Esophagus (tissue), 2 donors: Measurements from ENCODE around the gene LCT. TPM values are rescaled to one million over a fixed set of nuclear protein-coding genes. Genes with fewer than 3 reads are reported as not detected.
"Not testable (repeated sequence)": the region's sequence is repeated elsewhere in the genome, so short reads cannot be mapped to it uniquely, and the experiment has no call there.

Source experiments
- H3K27ac ChIP-seq, 2 donors: one replicate each; pipeline ENCODE4 v1.5.1; 2013; ENCODE audit warnings: low read depth in 2 of 2, mild to moderate bottlenecking in 2 of 2, inconsistent platforms in 1 of 2, low read length in 1 of 2, moderate library complexity in 1 of 2
- H3K27me3 ChIP-seq, 2 donors: one replicate each; pipeline ENCODE4 v1.6.1; 2013; ENCODE audit warnings: low read length in 2 of 2, control low read depth in 1 of 2, mild to moderate bottlenecking in 1 of 2; ENCODE audit not compliant: insufficient read depth in 2 of 2, control insufficient read depth in 1 of 2
- H3K36me3 ChIP-seq, 2 donors: one replicate each; pipeline ENCODE4 v1.6.1; 2013; ENCODE audit warnings: low read length in 1 of 2; ENCODE audit not compliant: control insufficient read depth in 2 of 2, insufficient read depth in 2 of 2
- H3K4me1 ChIP-seq, 2 donors: one replicate each; pipeline ENCODE4 v1.6.1; 2013; ENCODE audit warnings: low read length in 1 of 2; ENCODE audit not compliant: control insufficient read depth in 2 of 2, insufficient read depth in 2 of 2
- H3K4me3 ChIP-seq, 2 donors: one replicate each; pipeline ENCODE4 v1.5.1; 2013; ENCODE audit warnings: low read length in 2 of 2, mild to moderate bottlenecking in 2 of 2, low read depth in 1 of 2, moderate library complexity in 1 of 2
- H3K9me3 ChIP-seq, 2 donors: one replicate each; pipeline ENCODE4 v1.6.1; 2013; ENCODE audit warnings: mild to moderate bottlenecking in 2 of 2, low read depth in 1 of 2, low read length in 1 of 2, moderate library complexity in 1 of 2; ENCODE audit not compliant: control insufficient read depth in 2 of 2, insufficient read depth in 1 of 2
- WGBS, 2 donors: extraction: QIAGEN DNeasy Blood & Tissue Kit; methylation state at CpG; one replicate each; pipeline ENCODE4 v1.1.7; 2013; 5-methylcytosine and 5-hydroxymethylcytosine counted together
- polyA plus RNA-seq, 2 donors: library from polyadenylated mRNA; stranded (reverse); fragments of 200-250 nt; gene quantifications; one replicate each; pipeline ENCODE4 v1.2.3, GENCODE V29; 2013
- donor health status: healthy with polysubstance abuse.
- donor health status: Bipolar disorder and iron deficiency.

The LCT gene
- polyA plus RNA-seq, 2 donors: 0.01 TPM; not detected in 1

DNA sequence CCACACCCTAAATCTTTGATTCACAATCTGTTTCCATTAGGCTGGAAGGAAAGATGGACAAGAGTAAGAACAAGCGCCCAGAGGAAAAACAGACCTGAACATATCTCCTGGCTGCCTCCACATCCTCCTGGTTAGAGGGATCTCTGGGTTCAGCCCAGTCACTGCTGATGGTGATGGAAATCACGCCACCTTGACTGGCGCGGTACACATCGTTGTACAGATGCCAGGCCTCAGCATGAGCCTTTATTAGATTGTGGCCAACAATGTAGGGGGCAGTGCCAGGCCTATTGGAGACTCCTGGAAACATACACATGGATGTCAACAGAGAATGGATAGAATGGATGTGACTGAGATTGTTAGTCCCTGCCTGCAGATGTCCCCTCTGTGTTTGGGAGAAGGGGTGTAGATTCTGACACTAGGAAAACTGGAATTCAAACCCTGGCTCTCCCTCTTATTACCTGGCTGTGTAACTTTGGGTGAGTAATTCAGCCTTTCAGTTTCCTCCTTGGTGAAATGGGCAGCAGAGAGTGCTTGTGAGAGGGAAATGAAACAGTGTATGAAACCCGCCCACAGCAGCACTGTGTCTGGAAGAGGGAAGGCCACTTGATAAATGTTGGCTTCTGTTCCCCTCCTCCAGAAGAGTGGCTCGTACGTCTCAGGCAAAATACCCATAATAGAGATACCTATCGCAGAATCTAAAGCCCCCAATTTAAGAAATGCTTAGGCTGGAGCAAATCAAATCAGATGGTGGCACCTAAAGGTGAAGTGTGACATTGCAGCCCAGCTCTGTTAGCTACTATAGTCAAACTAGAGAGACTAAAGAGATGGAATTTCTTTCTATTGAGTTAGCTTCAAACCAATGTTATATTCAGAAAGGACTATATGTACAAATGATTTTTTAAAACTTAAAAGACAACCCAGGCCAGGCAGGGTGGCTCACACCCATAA is 36.2 kb downstream of the LCT start:
- H3K4me1 ChIP-seq: no peaks in the 10 kb centered on the region
- 86 to 89% methylated on average over 9 of the region's 9 CpGs for WGBS, 2 donors
- H3K4me3 ChIP-seq: no peak overlapping the region
- no peak overlapping the region for H3K27ac ChIP-seq
- H3K36me3 ChIP-seq: no peaks in the 10 kb centered on the region
- no peaks in the 10 kb centered on the region for H3K9me3 ChIP-seq
- H3K27me3 ChIP-seq: no peaks in the 10 kb centered on the region

DNA sequence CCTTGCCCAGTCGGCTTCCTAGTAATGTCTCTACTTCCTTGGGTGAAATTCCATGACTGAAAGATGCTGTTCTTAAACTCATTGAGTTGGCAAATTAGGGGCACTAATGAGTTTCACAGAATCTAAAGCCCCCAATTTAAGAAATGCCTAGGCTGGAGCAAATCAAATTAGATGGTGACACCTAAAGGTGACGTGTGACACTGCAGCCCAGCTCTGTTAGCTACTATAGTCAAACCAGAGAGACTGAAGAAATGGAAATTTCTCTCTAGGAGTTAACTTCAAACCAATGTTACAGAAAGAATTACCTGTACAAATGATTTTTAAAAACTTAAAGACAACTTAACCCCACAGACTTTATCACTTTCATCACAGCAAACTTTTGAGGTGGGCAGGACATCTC is 37.2 kb downstream of the LCT start:
- 37 to 52% methylated on average over 2 of the region's 2 CpGs for WGBS, 2 donors
- Histone ChIP-seq H3K27ac (no peak overlapping the region), H3K36me3 (no peaks in the 10 kb centered on the region), H3K4me1 (no peaks in the 10 kb centered on the region), H3K27me3 (no peaks in the 10 kb centered on the region), H3K9me3 (no peaks in the 10 kb centered on the region), H3K4me3 (no peak overlapping the region)

GRCh38 chr2:135798762-135799161 is 38.2 kb downstream of the LCT start:
- 54 to 60% methylated on average over 4 of the region's 4 CpGs for WGBS, 2 donors
- no peaks in the 10 kb centered on the region for H3K36me3 ChIP-seq

GRCh38 chr2:135798275-135798705 is 38.7 kb downstream of the LCT start:
- no peak overlapping the region for H3K4me3 ChIP-seq
- H3K4me1 ChIP-seq: no peaks in the 10 kb centered on the region
- H3K9me3 ChIP-seq: no peaks in the 10 kb centered on the region
- WGBS, 2 donors: 65 to 70% methylated on average over 5 of the region's 5 CpGs
- H3K36me3 ChIP-seq: no peaks in the 10 kb centered on the region
- H3K27ac ChIP-seq: no peak overlapping the region
- H3K27me3 ChIP-seq: no peaks in the 10 kb centered on the region

More at GRCh38 chr2:135798762-135799161, 38.2 kb downstream of the LCT start:
- Histone ChIP-seq H3K27ac (no peak overlapping the region), H3K4me3 (no peak overlapping the region), H3K27me3 (no peaks in the 10 kb centered on the region), H3K9me3 (no peaks in the 10 kb centered on the region), H3K4me1 (no peaks in the 10 kb centered on the region)

DNA sequence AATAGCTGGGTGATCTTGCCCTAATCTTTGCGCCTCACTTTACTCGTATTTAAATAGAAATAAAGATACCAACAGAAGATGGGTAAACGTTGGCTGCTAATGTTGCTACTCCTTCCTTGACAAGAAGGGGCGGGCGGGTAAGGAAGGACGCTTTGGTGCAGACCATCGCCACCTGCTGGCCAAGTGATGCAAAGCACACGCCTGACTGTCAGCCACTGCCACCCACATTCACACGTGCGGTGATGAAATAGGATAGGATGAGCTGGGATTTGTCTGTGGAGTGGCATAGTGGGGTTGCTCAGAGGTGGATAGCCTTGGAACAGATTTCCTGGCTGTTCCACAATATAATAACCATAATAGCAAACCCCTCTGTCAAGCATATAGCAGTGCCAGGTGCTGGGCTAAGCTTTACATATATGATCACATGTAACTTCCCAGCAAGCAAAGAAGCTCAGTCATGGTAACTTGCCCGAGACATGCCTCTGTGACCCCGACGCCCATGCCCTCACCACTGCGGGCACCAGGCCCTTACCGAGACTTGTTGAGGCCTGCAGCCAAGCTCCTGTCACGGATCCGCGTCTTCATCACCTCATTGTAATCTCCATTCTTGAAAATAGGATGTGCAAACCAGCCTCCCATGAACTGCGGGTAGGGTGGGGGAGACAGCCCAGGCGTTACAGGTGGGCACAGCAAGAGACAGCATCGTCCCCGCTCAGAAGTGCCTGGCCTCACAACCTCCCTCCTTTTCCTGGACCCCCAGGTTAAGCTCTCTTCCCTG is 39.3 kb downstream of the LCT start:
- Histone ChIP-seq H3K27me3 (no peaks in the 10 kb centered on the region), H3K4me3 (no peak overlapping the region), H3K4me1 (no peaks in the 10 kb centered on the region), H3K9me3 (no peaks in the 10 kb centered on the region), H3K36me3 (no peaks in the 10 kb centered on the region), H3K27ac (no peak overlapping the region)
- 33 to 40% methylated on average over 22 of the region's 22 CpGs for WGBS, 2 donors

DNA sequence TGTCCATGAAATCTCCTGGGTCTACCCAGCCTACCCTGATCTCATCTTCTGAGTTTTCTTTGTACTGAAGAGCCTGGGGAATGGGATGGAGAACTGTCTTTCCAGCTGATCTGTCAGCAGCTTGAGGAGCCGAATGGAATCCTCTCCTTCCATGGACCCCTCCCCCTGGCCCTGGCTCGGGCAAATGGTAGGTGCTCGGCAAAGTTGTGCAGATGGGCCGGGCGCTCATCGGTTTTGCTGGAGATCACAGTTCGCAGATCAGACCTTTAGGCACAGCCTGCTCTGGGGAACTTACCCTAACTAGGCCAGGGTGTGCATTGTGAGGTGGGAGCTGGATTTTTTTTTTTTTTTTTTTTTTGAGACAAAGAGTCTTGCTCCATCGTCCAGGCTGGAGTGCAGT is 40.4 kb downstream of the LCT start:
- Histone ChIP-seq H3K27me3 (no peaks in the 10 kb centered on the region), H3K9me3 (no peaks in the 10 kb centered on the region)

GRCh38 chr2:135795641-135796040 is 41.3 kb downstream of the LCT start:
- not testable (repeated sequence) for H3K4me1 ChIP-seq, H3K27me3 ChIP-seq, H3K4me3 ChIP-seq, H3K36me3 ChIP-seq, H3K27ac ChIP-seq, H3K9me3 ChIP-seq
- 81 to 90% methylated on average over 4 of the region's 4 CpGs for WGBS, 2 donors

More for the DNA sequence above, 40.4 kb downstream of the LCT start:
- H3K27ac ChIP-seq: no peak overlapping the region
- 96 to 98% methylated on average over 8 of the region's 8 CpGs for WGBS, 2 donors
- no peaks in the 10 kb centered on the region for H3K4me1 ChIP-seq
- no peaks in the 10 kb centered on the region for H3K36me3 ChIP-seq
- no peak overlapping the region for H3K4me3 ChIP-seq

DNA sequence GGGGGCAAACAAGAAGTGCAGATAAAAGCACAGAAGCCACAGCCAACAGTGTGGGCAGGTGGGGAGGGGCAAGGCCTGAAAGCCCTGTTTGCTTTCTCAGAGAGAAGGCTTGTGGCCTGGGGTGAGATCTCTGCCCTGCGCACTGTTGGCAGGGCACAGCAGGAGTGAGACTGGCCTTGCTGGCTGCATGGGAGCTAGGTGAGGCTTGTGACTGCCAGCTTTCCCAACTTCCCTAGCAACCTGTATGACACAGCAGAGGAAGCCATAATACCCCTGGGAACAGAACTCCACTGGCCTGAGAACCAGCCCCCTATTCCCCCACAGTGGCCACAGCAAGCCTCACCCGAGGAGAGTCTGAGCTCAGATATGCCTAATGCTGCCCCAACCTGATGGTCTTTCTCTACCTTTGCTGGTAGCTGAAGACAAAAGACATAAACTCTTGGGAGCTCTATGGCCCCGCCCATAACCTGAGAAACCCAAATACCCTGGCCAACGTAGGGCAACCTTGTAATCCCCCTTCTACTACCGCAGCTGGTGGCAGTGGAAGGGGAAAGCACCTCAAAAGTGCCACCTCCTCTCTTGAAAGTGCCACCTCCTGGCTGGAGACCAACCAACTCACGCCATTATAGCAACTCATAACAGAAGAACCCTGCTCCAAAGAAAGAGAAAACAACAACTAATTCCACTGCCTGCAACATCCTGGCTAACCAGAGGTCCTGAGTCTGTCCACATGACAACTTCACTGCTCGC is 44.4 kb downstream of the LCT start:
- 70 to 74% methylated on average over 7 of the region's 7 CpGs for WGBS, 2 donors
- no peak overlapping the region for H3K4me3 ChIP-seq
- H3K27me3 ChIP-seq: no peaks in the 10 kb centered on the region
- no peaks in the 10 kb centered on the region for H3K4me1 ChIP-seq
- no peaks in the 10 kb centered on the region for H3K9me3 ChIP-seq
- H3K27ac ChIP-seq: no peak overlapping the region
- no peaks in the 10 kb centered on the region for H3K36me3 ChIP-seq

GRCh38 chr2:135791418-135792190 is 45.4 kb downstream of the LCT start:
- Histone ChIP-seq H3K9me3 (no peaks in the 10 kb centered on the region), H3K27ac (no peak overlapping the region), H3K4me3 (no peak overlapping the region), H3K27me3 (no peaks in the 10 kb centered on the region), H3K36me3 (no peaks in the 10 kb centered on the region), H3K4me1 (no peaks in the 10 kb centered on the region)
- 89 to 93% methylated on average over 2 of the region's 2 CpGs for WGBS, 2 donors
